Heart left ventricle (tissue), 13 donors: ENCODE measurements around the gene FREM1.

Experiments used
- CTCF ChIP-seq, 12 donors: fragments of 200-600 bp; sonication (generic) in 4 of 12; IDR thresholded peaks; one replicate each; pipeline versions ENCODE4 v1.5.0 to v1.8.0; 2018 to 2022; ENCODE audit warnings: antibody characterized with exemption in 12 of 12, mild to moderate bottlenecking in 5 of 12
- POLR2A ChIP-seq, 2 donors: fragments of 450-650 bp; IDR thresholded peaks; one replicate each; pipeline ENCODE4 v1.6.1; 2017; ENCODE audit warnings: antibody characterized with exemption in 2 of 2, mild to moderate bottlenecking in 2 of 2, moderate library complexity in 2 of 2
- donor health status: ischemic (EF 13 %, LVEDD 7.1; RV severe dilation, severe dysfunction).
- donor health status: DM: no; HTN: yes; CAD: no.
- donor health status: DM: no; HTN: no; CAD: no.
- donor health status: ischemic (EF 25% LVEDD 6.9; RV normal size, moderate dysfunction).
- donor health status: ischemic (EF 25% LVEDD 5.7; RV mildly dilated, moderate dysfunction).
- donor health status: ischemic (EF 35%, LVEDD 5.7; RV mildly dilated, moderate dysfunction).
- donor health status: nonischemic (EF 11% LVEDD 7.7; RV severe dilation, severe dysfunction).
- donor health status: DM: yes; HTN: yes; CAD: no.
- donor health status: PGD.
- donor health status: ischemic (EF 29% LVEDD 5.4; RV normal size, mild dysfunction).
- donor health status: nonischemic (EF 23%, LVEDD 6.1; RV moderate dilation, normal function).

DNA sequence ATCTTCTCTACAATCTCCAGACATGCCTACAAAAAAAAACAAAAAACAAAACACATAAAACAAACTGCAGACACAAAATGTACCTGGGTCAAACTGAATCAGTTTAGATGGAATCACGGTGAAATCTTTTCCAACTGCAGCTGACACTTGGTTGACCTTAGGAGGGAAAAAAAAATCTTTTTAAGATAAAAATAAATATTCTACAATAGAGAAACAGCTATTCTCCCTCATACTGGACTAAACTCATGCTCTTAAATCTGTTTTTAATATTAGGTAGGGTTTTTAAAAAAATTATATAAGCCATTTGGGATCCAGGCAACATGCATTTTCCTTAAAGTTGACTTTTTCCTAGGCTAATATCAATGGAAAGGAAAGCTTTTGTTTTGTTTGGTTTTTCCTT is 153.9 kb downstream of the FREM1 start:
- TF ChIP-seq CTCF (IDR thresholded peaks at IDR 0.05) (no peak), POLR2A (IDR thresholded peaks at IDR 0.05) (no peak)
